Small intestine (tissue), 16 donors: ENCODE results near the gene C20orf202. TPM values are rescaled to one million over a fixed set of nuclear protein-coding genes. Genes with fewer than 3 reads are reported as not detected.

ENCODE experiments used
- DNase-seq, 2 donors: peaks; one replicate each; pipeline versions ENCODE4 v3.0.0 to v3.0.0-alpha.2; 2013
- FAIRE-seq: peaks from 2 replicates; lab custom pipeline; 2012; peaks lifted over from hg19 to GRCh38; lab: Jason Lieb, UNC
- H3K27ac ChIP-seq, 3 donors: one replicate each; pipeline ENCODE4 v1.5.1; 2013; ENCODE audit warnings: low read length in 2 of 3, mild to moderate bottlenecking in 2 of 3, control low read depth in 1 of 3, inconsistent platforms in 1 of 3, low read depth in 1 of 3, moderate library complexity in 1 of 3
- H3K27me3 ChIP-seq, 3 donors: one replicate each; pipeline ENCODE4 v1.6.1; 2013; ENCODE audit warnings: low read length in 3 of 3, inconsistent platforms in 1 of 3; ENCODE audit not compliant: control insufficient read depth in 3 of 3, insufficient read depth in 3 of 3
- H3K36me3 ChIP-seq, 3 donors: one replicate each; pipeline ENCODE4 v1.6.1; 2013; ENCODE audit warnings: low read length in 3 of 3, inconsistent platforms in 1 of 3, low read depth in 1 of 3, mild to moderate bottlenecking in 1 of 3, moderate library complexity in 1 of 3; ENCODE audit not compliant: control insufficient read depth in 3 of 3, insufficient read depth in 2 of 3
- H3K4me1 ChIP-seq, 3 donors: one replicate each; pipeline ENCODE4 v1.6.1; 2013; ENCODE audit warnings: low read length in 2 of 3, inconsistent platforms in 1 of 3, low read depth in 1 of 3, mild to moderate bottlenecking in 1 of 3, moderate library complexity in 1 of 3; ENCODE audit not compliant: control insufficient read depth in 3 of 3, insufficient read depth in 2 of 3
- H3K4me3 ChIP-seq, 3 donors: one replicate each; pipeline ENCODE4 v1.5.1; 2013; ENCODE audit warnings: low read length in 3 of 3, control low read depth in 1 of 3, inconsistent platforms in 1 of 3, low read depth in 1 of 3, mild to moderate bottlenecking in 1 of 3, moderate library complexity in 1 of 3
- H3K9me3 ChIP-seq, 2 donors: one replicate each; pipeline ENCODE4 v1.6.1; 2013; ENCODE audit warnings: low read depth in 1 of 2, low read length in 1 of 2; ENCODE audit not compliant: control insufficient read depth in 2 of 2, insufficient read depth in 1 of 2
- WGBS, 3 donors: extraction: QIAGEN DNeasy Blood & Tissue Kit; methylation state at CpG; one replicate each; pipeline ENCODE4 v1.1.7; 2013; 5-methylcytosine and 5-hydroxymethylcytosine counted together
- long read RNA-seq, 10 donors: transcript quantifications; one replicate each; lab custom pipeline, GENCODE V29; 2026
- polyA plus RNA-seq, 4 donors: library from polyadenylated mRNA; stranded (reverse) in 3 of 4; unstranded in 1 of 4; fragments of 200-250 nt in 3 of 4; fragments of 120-200 nt in 1 of 4; gene quantifications; one replicate each; pipeline versions ENCODE4 v1.2.1 to v1.2.3, GENCODE V29; 2013
- donor health status: healthy with polysubstance abuse.
- donor health status: control.
- donor health status: control.
- donor health status: Bipolar disorder and iron deficiency.
- donor health status: healthy.

The C20orf202 gene
- 1 to 10 TPM in 1 of 4 donors, under 1 TPM in 2, not detected in 1; 0.67 to 5.3 (median 0.81) TPM for polyA plus RNA-seq
- long read RNA-seq, donor 1, result 0 reads
- long read RNA-seq, donor 2, result 0 reads
- long read RNA-seq, donor 3, result 0 reads
- long read RNA-seq, donor 4, result 0 reads
- long read RNA-seq, donor 5, result 0 reads
- long read RNA-seq, donor 6, result 0 reads
- long read RNA-seq, donor 7, result 0 reads
- long read RNA-seq, donor 8, result 0 reads
- long read RNA-seq, donor 9, result 0 reads
- long read RNA-seq, donor 10, result 0 reads

DNA sequence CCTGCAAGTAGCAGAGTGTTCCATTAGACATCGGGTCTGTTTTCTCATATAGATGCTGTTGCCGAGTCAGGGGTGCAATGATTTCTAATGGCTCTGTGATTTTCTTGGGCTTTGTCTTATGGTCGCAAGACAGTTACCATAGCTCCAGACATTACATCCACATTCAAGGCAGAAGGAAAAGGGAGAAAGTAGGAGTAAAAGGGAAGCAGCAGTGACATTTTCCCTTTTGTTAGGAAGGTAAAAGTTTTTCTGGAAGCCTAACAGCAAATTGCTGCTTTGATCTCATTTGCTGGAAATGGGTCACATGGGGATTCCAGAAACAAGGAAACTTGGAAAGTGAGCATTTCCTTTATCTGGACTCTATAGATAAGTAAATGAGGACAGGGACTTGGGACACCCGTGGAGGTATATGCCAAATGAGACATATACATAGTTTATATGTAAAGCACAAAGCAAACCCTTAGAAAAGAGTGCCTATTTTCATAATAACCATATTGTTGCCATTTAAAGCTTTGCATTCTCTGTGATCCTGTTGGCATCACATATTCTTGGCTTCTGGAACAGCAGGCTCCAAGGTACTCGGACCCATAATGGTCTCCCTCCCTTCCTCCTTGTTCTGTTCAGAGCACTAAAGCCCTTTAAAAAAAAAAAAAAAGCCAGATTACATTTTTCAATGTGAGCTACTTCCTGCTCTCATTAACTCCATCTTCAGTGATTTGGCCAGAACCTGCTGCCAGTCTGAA, at the start of gene C20orf202:
TSS of gene C20orf202 (plus strand) at position 693 of the 743 bp plus-strand sequence. CDS start 132 bp downstream, outside the sequence.
- Histone ChIP-seq H3K27me3 (no peaks in the 10 kb centered on the region), H3K9me3 (no peaks in the 10 kb centered on the region), H3K4me1 (no peaks in the 10 kb centered on the region), H3K27ac (no peak within 1 kb of the TSS), H3K36me3 (no peaks in the 10 kb centered on the region), H3K4me3 (no peak within 1 kb of the TSS)
- WGBS, 3 donors, result 57 to 64% (median 58%) methylated on average over 5 of the region's 5 CpGs
- no peak for FAIRE-seq
- no peak for DNase-seq

DNA sequence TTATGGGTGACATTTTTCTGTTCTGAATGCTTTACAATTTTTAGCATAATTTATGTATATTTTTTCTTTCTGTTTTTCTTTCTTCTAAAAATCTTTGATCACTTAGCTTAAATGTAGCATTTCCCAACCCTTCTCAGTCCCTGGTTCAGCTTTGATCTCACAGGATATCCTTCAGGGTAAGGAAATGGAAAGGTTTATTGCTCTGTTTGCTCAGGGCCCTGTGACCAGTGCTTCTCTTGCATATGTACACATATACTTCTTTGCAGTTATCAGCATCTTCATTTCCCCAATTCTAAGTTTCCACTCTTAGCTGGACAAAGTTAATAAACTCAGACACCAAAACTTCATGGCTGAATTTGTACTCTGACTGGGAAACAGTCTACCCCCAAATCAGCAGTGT, 49.0 kb upstream of the C20orf202 start:
- Histone ChIP-seq H3K4me3 (no peak overlapping the region), H3K27me3 (no peaks in the 10 kb centered on the region), H3K36me3 (peaks cover 5 to 18% (median 9%) of the 10 kb centered on the region in 3 donors), H3K27ac (no peak overlapping the region), H3K4me1 (no peaks in the 10 kb centered on the region), H3K9me3 (peaks cover 0 to 6% of the 10 kb centered on the region in 2 donors)
- DNase-seq, result no peak
- FAIRE-seq, result no peak

DNA sequence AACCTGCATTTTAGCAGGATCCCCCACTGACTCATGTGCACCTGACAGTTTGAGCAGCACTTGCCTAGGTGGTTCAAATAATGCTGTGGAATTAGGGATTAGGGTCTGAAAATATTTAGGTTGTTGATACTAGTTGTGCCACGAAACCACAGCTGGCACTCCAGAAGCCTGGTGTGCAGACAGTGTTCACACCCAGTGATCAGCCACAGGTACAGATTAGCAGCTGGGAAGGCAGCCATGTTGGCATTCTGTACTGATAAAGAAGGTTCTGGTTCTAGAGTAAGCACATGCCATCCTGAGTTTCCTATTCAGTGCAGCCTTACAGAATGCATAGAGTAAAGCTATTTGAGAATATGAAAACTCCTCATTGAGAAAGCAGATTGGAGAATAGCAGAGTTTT, 48.6 kb upstream of the C20orf202 start:
- Histone ChIP-seq H3K27me3 (no peaks in the 10 kb centered on the region), H3K27ac (no peak overlapping the region), H3K36me3 (peaks cover 5 to 16% (median 9%) of the 10 kb centered on the region in 3 donors), H3K4me3 (no peak overlapping the region), H3K9me3 (peaks cover 0 to 6% of the 10 kb centered on the region in 2 donors), H3K4me1 (no peaks in the 10 kb centered on the region)
- WGBS, 3 donors, result 92 to 93% (median 92%) methylated on average over 1 of the region's 1 CpG
- DNase-seq, result no peak
- FAIRE-seq, result no peak

DNA sequence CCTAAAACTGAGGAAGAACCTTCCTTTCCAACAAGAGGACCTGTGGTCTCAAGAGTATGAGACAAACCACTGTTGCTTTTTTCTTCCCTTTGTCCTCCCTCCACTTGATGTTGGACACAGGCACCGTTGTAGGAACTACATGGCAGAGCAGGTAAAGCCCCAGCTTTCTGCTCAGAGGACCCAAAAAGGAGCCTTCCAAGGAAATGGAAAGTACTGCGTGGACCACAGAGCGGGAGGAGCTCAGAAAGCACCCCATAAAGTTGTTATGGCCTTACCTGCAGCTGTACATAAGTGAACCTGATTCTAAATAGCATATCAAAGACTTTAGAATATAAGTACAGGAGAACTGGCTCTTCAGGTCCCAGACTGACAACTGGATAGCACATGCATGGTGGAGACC, 47.9 kb upstream of the C20orf202 start:
- FAIRE-seq (no peak), DNase-seq (no peak)
- Histone ChIP-seq H3K4me3 (no peak overlapping the region), H3K27me3 (no peaks in the 10 kb centered on the region), H3K36me3 (peaks cover 5 to 14% (median 9%) of the 10 kb centered on the region in 3 donors), H3K4me1 (no peaks in the 10 kb centered on the region), H3K9me3 (peaks cover 0 to 6% of the 10 kb centered on the region in 2 donors), H3K27ac (no peak overlapping the region)
- WGBS, 3 donors, result 96 to 99% (median 98%) methylated on average over 3 of the region's 3 CpGs

DNA sequence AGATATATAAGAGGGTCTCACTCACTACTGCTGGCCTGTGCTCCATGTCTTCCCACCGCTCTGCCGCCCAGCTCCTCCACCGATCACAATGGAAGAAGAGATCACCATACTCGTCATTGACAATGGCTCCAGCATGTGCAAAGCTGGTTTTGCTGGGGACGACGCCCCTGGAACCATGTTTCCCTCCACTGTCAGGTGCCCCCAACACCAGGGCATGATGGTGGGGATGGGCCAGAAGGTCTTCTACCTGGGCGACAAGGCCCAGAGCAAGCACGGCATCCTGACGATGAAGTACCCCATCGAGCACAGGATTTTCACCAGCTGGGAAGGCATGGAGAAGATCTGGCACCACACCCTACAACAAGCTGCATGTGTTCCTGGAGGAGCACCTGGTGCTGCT, 42.8 kb upstream of the C20orf202 start:
- WGBS, 3 donors, result 97 to 100% (median 98%) methylated on average over 10 of the region's 10 CpGs
- DNase-seq, result no peak
- no peak overlapping the region for H3K27ac ChIP-seq
- no peaks in the 10 kb centered on the region for H3K27me3 ChIP-seq
- H3K9me3 ChIP-seq, result peaks cover 0 to under 1% of the 10 kb centered on the region in 2 donors
- H3K4me1 ChIP-seq, result no peaks in the 10 kb centered on the region
- H3K36me3 ChIP-seq, result peaks cover 15 to 41% (median 24%) of the 10 kb centered on the region in 3 donors
- H3K4me3 ChIP-seq, result no peak overlapping the region
- no peak for FAIRE-seq

DNA sequence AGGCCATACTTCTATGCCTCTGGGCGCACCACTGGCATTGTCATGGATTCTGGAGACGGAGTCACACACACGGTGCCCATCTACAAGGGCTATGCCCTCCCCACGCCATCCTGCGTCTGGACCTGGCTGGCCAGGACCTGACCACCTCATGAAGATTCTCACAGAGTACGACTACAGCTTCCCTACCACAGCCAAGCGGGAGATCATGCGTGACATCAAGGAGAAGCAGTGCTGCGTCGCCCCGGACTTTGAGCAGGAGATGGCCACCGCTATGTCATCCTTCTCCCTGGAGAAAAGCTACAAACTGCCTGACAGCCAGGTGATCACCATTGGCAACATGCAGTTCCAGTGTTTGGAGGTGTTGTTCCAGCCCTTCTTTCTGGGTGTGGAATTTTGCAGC, 42.3 kb upstream of the C20orf202 start:
- Histone ChIP-seq H3K4me3 (no peak overlapping the region), H3K27ac (no peak overlapping the region), H3K36me3 (peaks cover 15 to 44% (median 28%) of the 10 kb centered on the region in 3 donors), H3K27me3 (no peaks in the 10 kb centered on the region), H3K4me1 (no peaks in the 10 kb centered on the region), H3K9me3 (no peaks in the 10 kb centered on the region)
- FAIRE-seq (no peak), DNase-seq (no peak)
- 96 to 98% (median 97%) methylated on average over 12 of the region's 12 CpGs for WGBS, 3 donors

DNA sequence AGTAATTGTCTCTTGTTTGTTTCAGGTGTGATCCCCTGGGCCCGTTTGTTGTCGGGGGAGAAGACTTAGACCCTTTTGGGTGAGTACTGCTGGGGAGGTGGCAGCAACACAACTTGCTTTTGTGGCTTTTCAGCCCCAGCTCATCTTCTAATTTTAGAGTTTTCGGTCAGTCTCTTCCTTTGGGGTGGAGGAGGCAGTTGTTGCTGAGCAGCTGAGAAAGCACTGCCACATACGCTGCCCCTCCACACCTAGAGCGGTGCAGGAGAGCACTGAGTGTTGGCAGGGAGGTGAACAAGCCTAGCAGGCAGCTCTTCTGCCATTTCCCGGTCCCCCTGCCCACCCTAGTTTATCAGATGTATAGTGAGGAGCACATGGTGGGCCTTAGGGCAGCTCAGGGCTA, 40.1 kb upstream of the C20orf202 start:
- no peak overlapping the region for H3K4me3 ChIP-seq
- H3K27ac ChIP-seq, result no peak overlapping the region
- FAIRE-seq (no peak), DNase-seq (no peak)
- peaks cover 15 to 47% (median 34%) of the 10 kb centered on the region in 3 donors for H3K36me3 ChIP-seq
- no peaks in the 10 kb centered on the region for H3K27me3 ChIP-seq
- WGBS, 3 donors, result 73 to 95% (median 92%) methylated on average over 6 of the region's 6 CpGs
- no peaks in the 10 kb centered on the region for H3K9me3 ChIP-seq
- no peaks in the 10 kb centered on the region for H3K4me1 ChIP-seq

DNA sequence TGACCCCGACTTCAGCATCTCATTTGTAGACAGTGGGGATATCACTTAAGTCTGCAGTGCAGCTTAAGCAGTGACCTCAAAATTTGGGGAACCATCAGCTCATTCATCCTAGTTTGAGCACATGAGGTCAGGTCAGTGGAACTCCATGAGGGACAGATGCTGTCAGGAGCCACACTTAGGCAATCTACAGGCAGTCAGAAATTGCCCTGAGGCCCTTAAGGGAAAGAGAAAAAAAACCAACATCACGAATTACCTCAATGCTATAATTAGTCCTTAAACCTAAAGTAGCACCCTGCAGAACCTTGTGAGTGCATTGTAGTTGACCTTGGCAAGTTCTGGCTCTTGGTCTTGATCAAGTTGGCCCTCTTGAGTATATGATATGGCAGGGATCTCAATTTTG, 39.6 kb upstream of the C20orf202 start:
- Histone ChIP-seq H3K27me3 (no peaks in the 10 kb centered on the region), H3K4me1 (no peaks in the 10 kb centered on the region), H3K9me3 (no peaks in the 10 kb centered on the region), H3K36me3 (peaks cover 15 to 47% (median 34%) of the 10 kb centered on the region in 3 donors), H3K27ac (no peak overlapping the region), H3K4me3 (no peak overlapping the region)
- 88 to 97% (median 90%) methylated on average over 2 of the region's 2 CpGs for WGBS, 3 donors
- DNase-seq, result no peak
- no peak for FAIRE-seq
